HFF-Myc (cell line): ENCODE results near the gene IGFBP5.

Source experiments
- DNase-seq: peaks from one replicate; pipeline ENCODE4 v3.0.0-alpha.2; 2011; ENCODE audit warnings: low read depth; ENCODE audit errors: extremely low read depth
- H3K4me3 ChIP-seq: replicated peaks from 2 replicates; pipeline ENCODE4 v1.5.1; 2011; ENCODE audit warnings: low read depth, mild to moderate bottlenecking, control low read depth, low read length
- CTCF ChIP-seq: IDR thresholded peaks from 2 replicates; pipeline ENCODE4 v1.5.1; 2012; ENCODE audit warnings: mild to moderate bottlenecking, low read depth, low read length, control low read depth; ENCODE audit errors: missing control alignments

Gene IGFBP5

DNA sequence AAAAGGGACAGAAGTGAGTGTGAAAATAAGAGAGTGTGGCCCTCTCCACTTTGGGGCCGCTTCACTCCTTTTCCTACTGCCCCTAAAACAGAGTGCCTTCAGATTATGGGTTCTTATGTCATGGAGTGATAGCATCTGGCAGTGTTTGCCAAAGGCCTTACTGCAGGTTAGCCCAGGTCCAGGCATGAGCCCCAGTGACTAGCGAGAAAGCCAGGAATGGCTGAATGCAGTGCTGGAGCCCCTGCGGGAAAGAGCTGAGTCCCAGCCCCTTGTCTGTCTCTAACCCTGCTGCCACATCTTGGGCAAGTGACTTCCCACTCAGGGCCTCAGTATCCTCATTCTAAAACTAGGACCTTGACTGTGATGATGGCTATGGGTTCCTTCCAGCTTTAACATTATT is 6.0 kb downstream of the IGFBP5 start:
- DNase-seq: no peak
- H3K4me3 ChIP-seq: no peak overlapping the region
- TF ChIP-seq CTCF: no peak

DNA sequence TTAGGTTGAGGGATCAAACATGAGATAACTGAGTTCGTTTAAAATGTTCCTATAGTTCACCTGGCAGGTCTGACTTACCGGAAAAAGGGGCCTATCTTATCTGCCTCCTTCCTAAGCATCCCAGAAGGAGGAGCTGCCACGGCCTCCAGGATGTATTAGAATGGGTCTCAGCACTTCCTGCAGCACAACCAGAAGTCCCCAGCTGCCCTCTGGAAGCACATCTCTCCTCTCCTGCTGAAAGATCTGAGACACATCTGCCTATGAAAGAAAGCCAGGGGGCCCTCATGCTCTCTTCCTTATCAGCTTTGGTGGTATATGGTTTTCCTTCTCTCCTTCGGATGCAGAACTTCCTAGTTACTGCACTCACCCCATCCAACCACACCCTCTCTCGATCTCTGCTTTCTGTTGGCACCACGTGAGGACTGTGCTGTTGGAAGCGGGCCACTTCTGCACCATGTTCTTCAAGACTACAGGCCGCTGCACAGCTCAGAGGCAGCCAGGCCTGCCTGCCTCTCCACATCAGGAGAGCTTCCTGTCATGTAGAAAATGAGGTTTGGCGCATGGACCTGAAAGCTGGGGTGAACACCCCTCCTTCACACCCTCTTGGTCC is 6.5 kb downstream of the IGFBP5 start:
- DNase-seq: no peak
- no peak for TF ChIP-seq CTCF
- H3K4me3 ChIP-seq: no peak overlapping the region

GRCh38 chr2:216687646-216688045 is 7.7 kb downstream of the IGFBP5 start:
- no peak overlapping the region for H3K4me3 ChIP-seq
- peak; percentile 55 for TF ChIP-seq CTCF
- no peak for DNase-seq

DNA sequence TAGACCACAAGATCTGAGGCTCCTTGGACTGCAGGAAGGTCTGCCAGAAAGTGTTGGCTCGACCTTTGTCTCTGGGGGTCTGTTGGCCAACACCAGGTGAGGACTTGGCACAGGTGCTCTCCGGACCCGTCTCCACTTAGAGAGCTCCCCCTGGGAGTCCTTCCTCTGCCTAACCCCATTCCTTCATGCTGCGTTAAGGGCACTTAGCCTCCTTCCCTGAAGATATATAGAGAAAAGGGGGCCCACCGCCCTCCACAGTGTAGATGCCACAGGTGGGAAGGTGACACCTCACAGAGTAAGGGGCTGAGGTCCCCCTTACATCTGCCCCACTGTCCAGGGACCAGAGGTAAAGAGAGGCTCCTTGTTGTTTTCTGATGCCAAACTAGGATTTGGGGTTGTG is 8.2 kb downstream of the IGFBP5 start:
- DNase-seq: no peak
- no peak overlapping the region for H3K4me3 ChIP-seq
- TF ChIP-seq CTCF: no peak

GRCh38 chr2:216685327-216685875 is 9.9 kb downstream of the IGFBP5 start:
- no peak overlapping the region for H3K4me3 ChIP-seq
- TF ChIP-seq CTCF: no peak
- DNase-seq: no peak

DNA sequence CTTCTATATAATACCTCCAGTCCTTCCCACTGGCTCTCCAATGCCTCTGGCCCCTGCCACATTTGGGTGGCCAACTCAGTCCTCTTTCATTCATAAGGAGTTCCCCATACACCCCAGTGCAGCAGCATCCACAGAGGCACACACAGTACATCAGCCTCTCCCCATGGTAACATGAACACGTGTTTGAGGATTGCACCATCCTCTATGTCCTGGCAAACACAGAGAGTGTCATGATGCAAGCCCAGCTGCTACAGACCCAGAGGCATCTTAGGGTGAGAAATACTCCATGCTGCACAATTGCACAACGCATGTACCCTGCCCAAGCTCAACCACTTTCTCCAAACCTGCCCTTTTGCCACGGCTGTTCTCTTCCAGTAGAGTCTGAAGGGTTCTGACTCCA is 11.5 kb downstream of the IGFBP5 start:
- DNase-seq: no peak
- H3K4me3 ChIP-seq: no peak overlapping the region
- no peak for TF ChIP-seq CTCF

GRCh38 chr2:216681683-216682082 is 13.7 kb downstream of the IGFBP5 start:
- no peak overlapping the region for H3K4me3 ChIP-seq
- DNase-seq: no peak
- TF ChIP-seq CTCF: no peak
